GM18909 (cell line): Measurements from ENCODE around the gene CNGB1.
"Not testable (repeated sequence)": the region's sequence is repeated elsewhere in the genome, so short reads cannot be mapped to it uniquely, and the experiment has no call there.

ENCODE experiments used
- ATAC-seq: cut with Tn5 transposase; IDR thresholded peaks from one replicate; pipeline ENCODE4 v1.9.1; 2021; ENCODE audit warnings: mild to moderate bottlenecking; ENCODE audit not compliant: unreplicated experiment, poor library complexity

The CNGB1 gene

DNA sequence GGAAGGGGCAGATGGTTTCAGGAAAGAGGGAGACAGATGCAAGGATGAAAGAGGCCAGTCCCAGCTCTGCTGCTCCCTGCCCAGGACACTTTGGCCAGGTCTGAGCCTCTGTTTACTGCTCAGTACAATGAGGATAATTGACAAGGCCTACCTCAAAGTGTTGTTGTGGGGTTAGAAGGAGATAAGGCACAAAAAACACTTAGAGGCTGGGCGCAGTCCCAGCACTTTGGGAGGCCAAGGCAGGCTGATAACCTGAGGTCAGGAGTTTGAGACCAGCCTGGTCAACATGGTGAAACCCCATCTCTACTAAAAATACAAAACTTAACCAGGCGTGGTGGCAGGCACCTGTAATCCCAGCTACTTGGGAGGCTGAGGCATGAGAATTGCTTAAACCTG is 7.1 kb upstream of the CNGB1 start:
- not testable (repeated sequence) for ATAC-seq

DNA sequence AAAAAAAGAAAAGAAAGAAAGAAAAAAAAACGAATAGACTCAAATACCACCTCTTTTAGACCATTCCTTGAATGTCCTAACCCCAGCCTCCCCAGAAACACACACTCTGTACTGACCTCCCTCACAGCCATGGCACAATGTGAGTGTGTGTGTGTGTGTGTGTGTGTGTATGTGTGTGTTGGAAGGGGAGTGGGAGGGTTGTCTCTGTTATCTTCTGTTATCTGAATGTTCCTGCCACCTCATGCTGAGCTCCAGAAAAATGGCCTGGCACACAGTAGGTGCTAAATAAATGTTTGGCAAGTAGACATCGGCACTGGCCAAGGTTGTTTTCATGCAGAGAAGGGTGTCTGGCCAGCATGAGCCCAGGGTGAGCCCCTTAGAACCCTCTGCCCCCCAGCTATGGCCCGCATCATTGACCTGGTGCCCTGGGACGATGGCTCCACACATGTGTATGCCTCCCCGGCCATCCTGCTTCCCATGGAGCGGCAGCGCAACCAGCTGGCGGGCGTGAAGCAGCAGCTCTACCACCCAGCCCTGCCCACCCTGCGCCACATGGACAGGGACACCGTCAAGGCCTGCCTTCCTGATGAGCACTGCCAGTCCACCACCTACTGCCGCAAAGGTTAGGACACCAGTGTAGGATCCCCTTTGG is 6.6 kb upstream of the CNGB1 start:
- ATAC-seq: no peak

DNA sequence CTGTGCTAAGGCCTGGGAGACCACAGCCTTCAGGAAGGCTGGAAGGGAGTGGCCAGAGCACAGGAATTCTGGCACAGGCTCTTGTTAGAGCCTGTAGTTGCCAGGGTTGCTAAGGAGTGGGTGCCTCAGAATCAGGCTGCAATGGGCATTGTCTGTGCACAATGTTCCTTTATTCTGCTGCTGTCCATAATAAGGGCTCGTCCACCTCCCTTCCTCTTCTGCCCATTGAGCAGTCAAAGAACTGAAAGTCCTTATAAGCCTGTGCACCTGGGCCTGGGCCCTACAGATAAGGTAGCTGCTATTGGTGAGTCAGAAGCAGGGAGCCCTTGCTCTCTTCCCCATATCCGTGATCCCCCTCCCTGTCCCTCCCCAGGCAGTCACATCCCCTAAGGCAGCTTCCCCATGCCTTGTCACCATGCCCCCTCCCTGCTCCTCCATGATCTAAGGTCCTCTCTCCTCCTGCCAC is 5.4 kb upstream of the CNGB1 start:
- no peak for ATAC-seq

DNA sequence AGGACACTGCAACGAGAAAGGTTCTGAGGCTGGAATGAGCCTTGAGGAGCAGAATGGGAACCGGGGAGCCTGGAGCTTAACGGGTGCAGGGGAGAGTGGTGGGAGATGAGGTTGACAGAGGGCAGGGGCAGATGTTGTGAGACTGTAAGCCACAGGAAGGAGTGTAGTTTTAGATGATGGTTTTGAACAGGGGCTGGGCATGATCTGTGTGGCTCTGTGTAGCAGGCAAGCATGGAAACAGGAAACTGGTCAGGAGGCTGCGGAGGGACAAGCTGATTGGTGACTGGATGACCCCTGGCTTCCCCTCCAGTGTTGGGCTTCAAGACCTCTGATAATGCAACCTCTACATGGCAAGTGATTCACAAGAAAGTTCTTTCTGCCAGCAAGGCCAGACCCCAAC is 1.4 kb upstream of the CNGB1 start:
- no peak for ATAC-seq

DNA sequence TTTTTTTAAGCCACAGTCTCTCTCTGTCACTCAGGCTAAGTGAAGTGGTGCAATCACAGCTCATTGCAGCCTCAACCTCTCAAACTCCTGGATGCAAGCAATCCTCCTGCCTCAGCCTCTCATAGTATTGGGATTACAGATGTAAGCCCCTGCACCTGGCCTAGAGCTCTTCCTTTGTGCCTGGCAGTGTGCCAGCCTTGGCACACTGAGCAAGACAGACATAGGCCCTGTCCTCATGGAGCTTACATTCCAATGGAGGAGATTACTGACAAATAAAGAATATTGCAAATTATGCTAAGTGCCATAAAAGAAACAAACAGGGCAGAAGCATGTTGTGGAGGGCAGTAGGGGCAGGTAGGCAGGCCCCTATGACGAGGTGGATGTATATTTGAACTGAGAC is 920 bp upstream of the CNGB1 start:
- no peak for ATAC-seq

DNA sequence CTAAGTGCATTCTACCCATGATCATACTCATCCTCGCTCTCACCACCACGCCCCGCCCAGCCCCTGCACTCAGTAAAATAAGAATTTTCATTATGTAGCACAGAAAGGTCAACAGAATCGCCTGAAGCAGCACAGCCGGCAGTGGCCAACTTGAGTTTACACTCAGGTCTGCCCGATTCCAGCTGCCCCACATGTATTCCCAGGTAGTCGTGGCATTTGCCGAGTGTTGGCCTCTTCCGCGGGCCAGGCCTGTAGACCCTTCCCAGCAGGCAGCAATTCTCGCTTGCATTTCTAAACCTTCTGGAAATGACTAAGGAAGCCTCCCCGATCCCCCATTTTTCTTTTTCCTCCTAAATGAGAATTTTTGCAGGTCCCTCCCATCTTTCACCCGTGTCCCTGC is 609 bp downstream of the CNGB1 start:
- no peak for ATAC-seq

DNA sequence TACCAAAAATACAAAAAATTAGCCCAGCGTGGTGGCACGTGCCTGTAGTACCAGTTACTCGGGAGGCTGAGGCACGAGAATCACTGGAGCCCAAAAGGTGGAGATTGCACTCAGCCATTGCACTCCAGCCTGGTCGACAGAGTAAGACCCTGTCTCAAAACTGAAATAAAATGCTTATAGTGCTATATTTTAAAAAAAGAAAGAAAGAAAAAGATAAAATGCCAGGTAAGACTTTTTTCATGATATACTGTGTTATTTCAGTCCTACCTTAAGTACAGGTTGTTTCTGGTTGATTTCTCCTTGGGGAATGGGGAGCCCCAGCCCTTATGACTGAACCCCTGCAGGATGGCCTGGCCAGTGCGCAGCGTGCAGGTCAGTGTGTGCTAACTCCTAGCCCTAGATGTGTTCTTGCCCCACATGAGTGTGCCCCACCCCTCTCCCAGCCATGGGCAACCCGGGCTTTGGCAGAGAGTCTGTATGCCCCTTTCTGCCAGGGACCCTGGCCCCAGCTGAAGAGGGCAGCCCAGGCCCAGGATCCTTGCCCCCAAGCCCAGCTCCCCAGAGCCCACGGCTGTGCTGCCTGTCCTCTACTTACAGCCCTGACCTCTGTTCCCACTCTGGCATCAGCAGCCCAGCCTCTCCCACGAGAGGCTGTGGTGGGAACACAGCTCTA is 1.3 kb downstream of the CNGB1 start:
- ATAC-seq: no peak

DNA sequence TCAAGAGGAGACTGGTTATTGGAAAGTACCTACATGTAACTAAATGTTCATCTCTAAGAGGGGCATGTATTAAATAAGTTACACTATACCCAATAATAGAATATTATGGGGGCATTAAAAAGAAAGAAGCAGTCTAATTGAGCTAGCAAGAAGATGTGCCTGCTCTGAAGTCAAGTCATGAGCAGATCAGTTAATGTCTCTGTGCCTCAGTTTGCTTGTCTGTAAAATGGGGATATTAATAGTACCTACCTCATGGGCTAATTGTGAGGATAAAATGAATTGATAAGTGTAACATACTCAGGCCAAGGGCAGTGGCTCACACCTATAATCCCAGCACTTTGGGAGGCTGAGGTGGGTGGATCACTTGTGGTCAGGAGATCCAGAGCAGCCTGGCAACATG is 3.0 kb downstream of the CNGB1 start:
- ATAC-seq: no peak

DNA sequence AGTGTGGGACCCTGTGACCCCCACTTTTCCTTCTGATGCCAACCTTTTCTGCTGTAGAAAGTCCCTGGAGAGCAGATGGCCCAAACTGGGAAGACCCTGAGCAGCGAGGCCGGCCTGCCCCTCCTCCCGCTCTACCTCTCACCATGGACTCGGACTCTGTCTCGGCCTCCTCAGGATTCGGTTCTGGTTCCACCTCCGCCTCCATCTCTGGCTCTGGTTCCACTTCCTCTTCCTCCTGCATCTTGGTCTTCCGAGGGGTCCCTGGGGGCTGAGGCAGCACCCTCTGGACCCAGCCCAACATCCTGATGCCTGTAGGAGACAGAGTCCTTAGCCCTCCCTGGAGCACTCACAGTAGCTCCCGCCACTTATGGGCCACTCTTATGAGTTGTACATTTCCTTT is 3.9 kb downstream of the CNGB1 start:
- no peak for ATAC-seq

DNA sequence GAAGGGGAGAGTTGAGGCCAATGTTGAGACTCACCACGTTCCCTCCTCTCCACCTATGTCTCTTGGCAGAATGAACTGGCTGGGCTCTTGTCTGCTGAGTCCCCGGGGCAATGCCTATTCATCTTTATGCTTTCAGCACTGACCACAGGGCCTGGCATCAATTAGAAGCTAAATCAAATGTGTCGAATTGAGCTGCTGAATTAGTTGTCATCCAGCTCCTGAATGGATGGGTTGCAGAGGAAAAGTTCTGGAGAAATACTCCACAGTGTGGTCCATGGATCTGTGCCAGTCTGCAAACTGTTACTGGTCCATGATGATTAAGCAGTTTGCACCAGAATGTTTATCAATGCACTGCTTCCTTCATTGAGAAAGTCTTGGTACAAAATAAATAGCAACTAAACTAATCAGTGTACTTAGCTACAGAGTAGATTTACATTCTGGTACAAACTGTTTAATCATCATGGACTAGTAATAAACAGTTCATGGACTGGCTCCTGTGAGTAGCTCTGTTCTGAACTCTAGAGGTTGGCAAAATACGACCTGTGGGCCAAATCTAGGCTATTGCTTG is 4.6 kb downstream of the CNGB1 start:
- ATAC-seq: no peak

DNA sequence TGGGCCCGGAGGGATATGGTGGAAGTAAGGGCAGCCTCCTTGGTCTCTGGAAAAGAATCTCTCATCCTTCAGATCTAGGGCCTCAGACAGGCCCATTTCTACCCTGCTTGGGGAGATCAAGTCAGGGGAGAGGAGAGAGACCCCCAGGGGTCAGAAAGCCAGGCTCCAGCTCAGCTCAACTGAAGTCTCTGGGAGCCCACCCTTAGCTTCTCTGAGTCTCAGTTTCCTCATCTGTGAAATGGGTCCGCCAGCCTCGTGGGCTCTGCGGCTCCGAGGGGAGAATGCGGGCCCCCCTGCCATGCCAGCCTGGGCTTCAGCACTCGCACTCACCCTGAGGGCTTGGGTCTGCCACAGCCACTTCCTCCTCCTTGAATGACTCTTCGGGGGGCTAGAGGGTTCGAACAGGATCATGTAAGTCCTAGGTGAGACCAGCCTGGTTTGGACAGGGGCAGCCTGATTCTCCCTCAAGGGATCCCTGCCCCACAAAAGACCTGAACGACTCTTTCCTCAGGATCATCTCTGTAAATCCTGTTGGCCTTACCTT is 6.7 kb downstream of the CNGB1 start:
- ATAC-seq: no peak

DNA sequence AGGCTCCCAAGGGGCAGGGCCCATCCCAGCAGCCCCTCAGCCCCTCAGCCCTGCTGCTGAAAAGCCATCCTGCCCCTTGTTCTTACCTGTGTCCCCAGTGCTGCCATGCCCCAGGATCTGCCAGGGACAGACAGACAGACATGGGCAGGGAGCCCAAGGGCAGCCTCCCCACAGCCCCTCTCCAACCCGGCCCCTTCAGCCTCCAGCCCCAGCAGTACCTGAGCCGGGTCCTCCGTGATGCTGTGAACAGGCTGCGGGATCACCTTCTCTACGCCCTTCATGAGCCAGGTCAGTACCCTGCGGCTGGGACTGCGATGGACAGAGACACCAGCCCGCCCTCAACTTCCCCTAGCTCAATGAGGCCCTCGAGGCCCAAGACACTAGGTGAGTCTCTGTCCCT is 8.2 kb downstream of the CNGB1 start:
- ATAC-seq: no peak

DNA sequence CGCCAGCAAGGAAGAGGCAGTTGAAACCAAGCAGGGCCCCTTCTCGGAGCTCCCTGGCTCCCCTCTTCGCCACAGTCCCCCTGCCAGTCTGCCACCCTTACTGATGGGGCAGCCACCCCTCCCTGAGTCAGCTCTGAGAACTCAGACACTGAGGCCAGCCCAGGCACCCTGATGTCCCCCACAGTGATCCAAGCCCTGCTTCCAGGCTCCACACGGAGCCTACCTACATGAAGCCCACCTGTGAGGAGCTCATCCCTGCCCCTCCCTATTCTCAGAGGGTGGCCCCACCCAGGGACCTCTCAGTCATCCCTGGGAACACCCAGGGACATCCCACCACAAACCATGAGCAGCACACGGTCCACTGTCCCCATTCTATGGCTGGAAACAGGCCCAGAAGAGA is 8.9 kb downstream of the CNGB1 start:
- ATAC-seq: no peak

DNA sequence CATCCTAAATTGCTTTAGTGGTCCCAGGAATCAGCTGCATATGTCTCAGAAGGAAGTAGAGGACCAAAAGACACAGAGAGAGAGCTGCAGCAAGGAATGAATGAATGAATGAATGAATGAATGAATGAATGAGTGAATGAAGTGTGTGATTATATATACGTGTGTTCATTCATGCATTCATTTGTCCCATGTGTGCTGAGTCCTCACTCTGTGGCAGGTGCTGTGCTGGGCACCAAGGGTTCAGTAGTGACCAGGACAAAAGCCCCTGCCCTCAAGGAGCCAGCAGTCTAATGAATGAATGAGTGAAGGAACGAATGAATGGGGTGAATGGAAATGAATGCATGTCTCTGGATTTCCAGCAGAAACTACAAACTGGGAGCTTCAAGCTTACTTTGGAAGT is 9.4 kb downstream of the CNGB1 start:
- ATAC-seq: no peak

DNA sequence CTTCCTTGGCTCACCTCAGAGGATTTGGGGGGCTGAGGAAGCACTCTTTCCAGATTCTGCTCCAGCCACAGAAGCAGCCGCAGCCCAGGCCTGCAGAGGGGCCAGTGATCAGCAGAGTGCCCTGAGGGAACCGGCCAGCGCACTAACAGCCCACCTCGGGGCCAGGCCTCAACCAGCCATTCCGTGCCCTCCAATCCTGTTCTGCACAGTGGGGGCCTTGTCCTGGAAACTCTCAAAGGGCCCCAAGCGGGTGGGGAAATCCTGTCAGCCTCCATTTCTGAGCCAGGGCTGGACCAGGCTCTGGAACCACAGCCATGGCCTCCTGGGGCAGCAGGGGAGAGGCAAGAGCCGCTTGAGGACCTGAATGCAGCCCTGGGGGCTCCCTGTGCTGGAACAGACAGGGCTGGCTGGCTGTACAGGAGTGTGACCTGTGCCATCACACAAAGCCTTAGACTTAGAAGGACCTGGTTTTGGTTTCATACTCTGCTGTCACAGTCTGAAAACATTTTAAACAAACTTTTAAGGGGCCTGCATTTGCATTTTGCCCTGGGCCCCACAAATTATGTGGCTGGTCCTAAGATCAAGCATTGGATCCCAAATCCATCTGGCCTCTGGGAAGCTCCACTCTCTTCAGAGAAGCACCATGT is 10.0 kb downstream of the CNGB1 start:
- no peak for ATAC-seq

DNA sequence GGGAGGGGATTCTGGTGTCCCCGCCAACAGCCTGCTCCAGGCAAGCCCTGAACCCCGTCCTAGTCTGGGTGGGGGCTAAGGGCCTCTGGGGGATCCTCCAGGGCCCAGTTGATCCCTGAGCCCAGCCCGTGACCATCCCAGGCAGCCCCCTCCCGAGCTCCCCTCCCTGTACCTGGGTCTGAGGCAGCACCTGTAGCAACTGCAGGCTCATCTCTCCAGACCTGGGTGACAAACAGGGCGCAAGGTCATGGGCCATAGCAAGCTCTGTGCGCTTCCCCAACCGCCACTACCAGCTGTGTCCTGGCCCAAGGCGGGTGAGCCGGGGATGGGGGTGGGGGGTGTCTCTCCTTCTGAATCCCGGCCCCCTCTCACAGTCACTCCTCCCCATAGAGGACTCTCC is 10.6 kb downstream of the CNGB1 start:
- no peak for ATAC-seq

DNA sequence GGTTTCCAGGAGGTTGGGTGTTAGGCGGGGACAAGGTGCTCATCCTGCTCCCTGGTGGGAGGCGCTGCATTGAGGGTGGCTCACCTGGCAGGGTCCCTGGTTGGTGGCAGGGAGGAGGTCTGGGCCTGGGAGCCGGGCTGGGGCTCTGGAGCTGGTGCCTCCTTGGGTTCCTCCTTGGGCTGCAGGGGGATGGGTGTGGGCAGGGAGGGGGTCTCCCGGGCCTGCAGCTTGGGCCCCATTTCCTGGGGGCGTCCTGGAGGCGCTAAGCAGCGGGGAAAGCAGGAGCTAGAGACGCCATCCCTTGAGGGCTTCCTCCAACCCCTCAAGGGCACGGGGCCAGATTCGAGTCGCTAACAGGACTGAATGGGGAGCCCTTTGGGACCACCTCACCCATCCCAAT is 11.1 kb downstream of the CNGB1 start:
- ATAC-seq: no peak

DNA sequence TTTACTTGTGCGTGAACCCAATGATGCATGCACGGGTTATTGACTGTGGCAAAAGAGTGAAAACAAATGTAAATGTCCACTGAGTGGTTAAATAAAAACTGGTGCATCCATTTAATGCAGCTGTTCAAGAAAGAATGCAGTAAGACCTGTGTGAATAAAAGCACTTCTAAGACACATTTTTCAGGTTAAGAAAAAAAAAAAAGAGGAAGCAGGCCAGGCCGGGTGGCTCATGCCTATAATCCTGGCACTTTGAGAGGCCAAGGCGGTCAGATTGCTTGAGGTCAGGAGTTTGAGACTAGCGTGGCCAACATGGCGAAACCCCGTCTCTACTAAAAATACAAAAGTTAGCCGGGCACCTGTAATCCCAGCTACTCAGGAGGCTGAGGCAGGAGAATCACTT is 11.8 kb downstream of the CNGB1 start:
- no peak for ATAC-seq

DNA sequence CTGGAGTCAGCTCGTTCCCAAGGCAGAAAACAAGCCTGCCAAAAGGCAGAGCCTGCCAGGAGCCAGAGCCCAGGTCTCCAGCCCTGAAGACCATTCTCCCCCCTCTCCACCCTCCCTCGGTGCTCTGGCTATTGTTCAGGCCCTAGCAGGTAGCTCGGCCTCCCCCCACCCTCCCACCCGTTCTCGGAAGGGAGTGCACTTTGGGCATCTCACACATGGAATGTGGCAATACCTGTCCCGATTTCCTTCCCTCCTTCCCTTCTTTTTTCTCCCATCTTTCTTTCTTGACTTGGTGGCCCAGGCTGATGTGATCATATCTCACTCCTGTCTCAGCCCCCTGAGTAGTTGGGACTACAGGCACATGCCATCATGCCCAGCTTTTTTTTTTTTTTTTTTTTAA is 12.4 kb downstream of the CNGB1 start:
- ATAC-seq: no peak

DNA sequence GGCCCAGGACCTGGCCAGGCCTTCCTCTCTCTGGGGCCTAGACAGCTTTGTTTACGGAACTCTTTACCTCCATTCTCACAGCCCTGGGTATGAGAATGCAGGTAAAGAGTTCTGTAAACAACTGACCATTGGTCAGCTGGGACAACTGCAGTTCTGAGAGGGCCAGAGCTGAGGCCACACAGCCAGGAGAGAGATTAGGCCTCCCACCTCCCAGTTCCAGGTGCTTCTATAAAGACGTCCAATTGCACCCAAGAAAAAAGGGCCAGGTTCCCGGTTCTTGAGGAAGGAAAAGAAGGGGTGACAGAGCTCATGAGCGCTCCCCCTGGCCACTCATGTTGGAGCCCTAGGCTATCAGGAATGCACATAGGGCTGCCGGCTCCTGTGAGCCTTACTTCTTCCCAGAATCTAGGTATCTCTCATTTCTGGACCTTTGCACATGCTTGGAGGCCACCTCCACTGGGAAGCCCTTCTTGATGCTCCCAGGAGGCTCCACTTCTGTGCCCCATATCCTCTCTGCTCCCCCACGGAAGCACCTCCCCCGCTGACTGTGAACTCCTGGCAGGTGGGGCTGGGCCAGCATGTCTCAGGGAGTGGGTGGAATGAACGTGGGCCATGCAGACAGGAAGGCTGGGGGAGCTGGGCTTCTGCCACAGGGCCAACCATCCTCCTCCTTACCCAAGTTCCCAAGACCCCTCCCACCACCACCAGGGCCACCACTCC is 13.1 kb downstream of the CNGB1 start:
- ATAC-seq: no peak
